ENCODE results near the gene RPLP2.

- TF ChIP-seq TAF1 (IDR thresholded peaks at IDR 0.05; ENCODE audit: low read depth) (no peak), EP300 (IDR thresholded peaks at IDR 0.05; ENCODE audit: borderline replicate concordance) (no peak), NFIC (IDR thresholded peaks at IDR 0.05) (no peak), MAX (IDR thresholded peaks at IDR 0.05) (no peak), TCF12 (IDR thresholded peaks at IDR 0.05; ENCODE audit: low read depth) (no peak), USF1 (IDR thresholded peaks at IDR 0.05) (no peak), RAD21 (IDR thresholded peaks at IDR 0.05; ENCODE audit: low read depth) (no peak), TEAD4 (IDR thresholded peaks at IDR 0.05) (no peak), CEBPB (IDR thresholded peaks at IDR 0.05) (no peak), YY1 (IDR thresholded peaks at IDR 0.05; ENCODE audit: low read depth) (no peak)
- TF ChIP-seq, protein P1, sequence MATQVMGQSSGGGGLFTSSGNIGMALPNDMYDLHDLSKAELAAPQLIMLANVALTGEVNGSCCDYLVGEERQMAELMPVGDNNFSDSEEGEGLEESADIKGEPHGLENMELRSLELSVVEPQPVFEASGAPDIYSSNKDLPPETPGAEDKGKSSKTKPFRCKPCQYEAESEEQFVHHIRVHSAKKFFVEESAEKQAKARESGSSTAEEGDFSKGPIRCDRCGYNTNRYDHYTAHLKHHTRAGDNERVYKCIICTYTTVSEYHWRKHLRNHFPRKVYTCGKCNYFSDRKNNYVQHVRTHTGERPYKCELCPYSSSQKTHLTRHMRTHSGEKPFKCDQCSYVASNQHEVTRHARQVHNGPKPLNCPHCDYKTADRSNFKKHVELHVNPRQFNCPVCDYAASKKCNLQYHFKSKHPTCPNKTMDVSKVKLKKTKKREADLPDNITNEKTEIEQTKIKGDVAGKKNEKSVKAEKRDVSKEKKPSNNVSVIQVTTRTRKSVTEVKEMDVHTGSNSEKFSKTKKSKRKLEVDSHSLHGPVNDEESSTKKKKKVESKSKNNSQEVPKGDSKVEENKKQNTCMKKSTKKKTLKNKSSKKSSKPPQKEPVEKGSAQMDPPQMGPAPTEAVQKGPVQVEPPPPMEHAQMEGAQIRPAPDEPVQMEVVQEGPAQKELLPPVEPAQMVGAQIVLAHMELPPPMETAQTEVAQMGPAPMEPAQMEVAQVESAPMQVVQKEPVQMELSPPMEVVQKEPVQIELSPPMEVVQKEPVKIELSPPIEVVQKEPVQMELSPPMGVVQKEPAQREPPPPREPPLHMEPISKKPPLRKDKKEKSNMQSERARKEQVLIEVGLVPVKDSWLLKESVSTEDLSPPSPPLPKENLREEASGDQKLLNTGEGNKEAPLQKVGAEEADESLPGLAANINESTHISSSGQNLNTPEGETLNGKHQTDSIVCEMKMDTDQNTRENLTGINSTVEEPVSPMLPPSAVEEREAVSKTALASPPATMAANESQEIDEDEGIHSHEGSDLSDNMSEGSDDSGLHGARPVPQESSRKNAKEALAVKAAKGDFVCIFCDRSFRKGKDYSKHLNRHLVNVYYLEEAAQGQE (IDR thresholded peaks at IDR 0.05; ENCODE audit: low read depth) = no peak
Measured at GRCh38 chr11:794013-794765, 15.6 kb upstream of the RPLP2 start.

All from Ishikawa (cell line).